Ovary (tissue), 9 donors: Measurements from ENCODE around the gene HERC4. TPM values are rescaled to one million over a fixed set of nuclear protein-coding genes. Genes with fewer than 3 reads are reported as not detected.
A peak's percentile ranks its signal among the peaks of the same experiment; 100 is the strongest.

Experiments
- DNase-seq, 5 donors: peaks; one replicate each; pipeline ENCODE4 v3.0.0-alpha.2; 2019 to 2020
- H3K27ac ChIP-seq, 2 donors: fragments of 200-600 bp; one replicate each; pipeline versions ENCODE4 v1.5.1 to v1.8.0; 2019 to 2022
- H3K27me3 ChIP-seq: fragments of 200-600 bp; one replicate; pipeline ENCODE4 v1.8.0; 2022
- H3K36me3 ChIP-seq: fragments of 200-600 bp; sonication (generic); one replicate; pipeline ENCODE4 v1.5.1; 2019
- H3K4me1 ChIP-seq: one replicate; pipeline ENCODE4 v1.8.1; 2013; ENCODE audit warnings: mild to moderate bottlenecking, moderate library complexity; ENCODE audit not compliant: insufficient read depth
- H3K4me3 ChIP-seq: fragments of 200-600 bp; sonication (generic); one replicate; pipeline ENCODE4 v1.5.1; 2017
- H3K9me3 ChIP-seq, 2 donors: fragments of 200-600 bp in 1 of 2; sonication (generic) in 1 of 2; one replicate each; pipeline versions ENCODE4 v1.5.1 to v1.8.1; 2013 to 2019; ENCODE audit warnings: mild to moderate bottlenecking in 1 of 2, moderate library complexity in 1 of 2
- EP300 ChIP-seq: sonication (generic); formaldehyde crosslinking; IDR thresholded peaks from one replicate; pipeline ENCODE4 v1.6.1; 2017; ENCODE audit warnings: antibody characterized with exemption
- POLR2A ChIP-seq: fragments of 450-650 bp; IDR thresholded peaks from one replicate; pipeline ENCODE4 v1.6.1; 2017; ENCODE audit warnings: antibody characterized with exemption, mild to moderate bottlenecking, moderate library complexity
- WGBS, 3 donors: extraction: QIAGEN DNeasy Blood & Tissue Kit in 1 of 3; methylation state at CpG; one replicate each; pipeline versions ENCODE4 v1.1.5 to v1.1.7; 2013 to 2017; 5-methylcytosine and 5-hydroxymethylcytosine counted together
- intact Hi-C, 4 donors: fragments of 100-400 bp; cut with DNase I; formaldehyde crosslinking; loops; one replicate each; pipeline versions ENCODE4 v1.11.0 to v1.15.1; 2022 to 2023
- polyA plus RNA-seq, 2 donors: library from polyadenylated mRNA; stranded (reverse); fragments of 200-250 nt in 1 of 2; fragments of 350-450 nt in 1 of 2; fragmentation: Illumina TruSeq in 1 of 2; extraction: RNeasy Lipid Tissue Mini Kit (QIAGEN cat#74804) in 1 of 2; gene quantifications; one replicate each; pipeline ENCODE4 v1.2.3, GENCODE V29; 2013 to 2014
- total RNA-seq, 7 donors: library from RNA; depleted of rRNA in 2 of 7; stranded (reverse); fragments of >200 nt in 2 of 7; fragmentation: NEBNext Ultra II Directional in 3 of 7; extraction: Animal tissue kit (Norgen Biotek cat#: 25700) in 3 of 7; gene quantifications; one replicate each; pipeline versions ENCODE4 v1.1.0 to v1.2.4, GENCODE V29; 2016 to 2023
- TF ChIP-seq, protein P1 (sequence below), 3 donors: fragments of 450-650 bp in 2 of 3; fragments of 200-600 bp in 1 of 3; IDR thresholded peaks; one replicate each; pipeline versions ENCODE4 v1.5.1 to v1.8.0; 2016 to 2022; ENCODE audit warnings: antibody characterized with exemption in 3 of 3, mild to moderate bottlenecking in 1 of 3
- donor health status: DM: no; HTN: no; CAD: no; lungs with moderate emphysema.
- donor health status: DM: no; HTN: no; CAD: no.
- donor health status: Bipolar disorder and iron deficiency.
- donor health status: DM: yes; HTN: yes; CAD: no.
- donor health status: DM: no; HTN: no; CAD: no.
- donor health status: DM: yes; HTN: yes; CAD: no.

The HERC4 gene
- total and polyA plus RNA-seq, 9 donors: 16.4 to 54.7 (median 43.5) TPM

DNA sequence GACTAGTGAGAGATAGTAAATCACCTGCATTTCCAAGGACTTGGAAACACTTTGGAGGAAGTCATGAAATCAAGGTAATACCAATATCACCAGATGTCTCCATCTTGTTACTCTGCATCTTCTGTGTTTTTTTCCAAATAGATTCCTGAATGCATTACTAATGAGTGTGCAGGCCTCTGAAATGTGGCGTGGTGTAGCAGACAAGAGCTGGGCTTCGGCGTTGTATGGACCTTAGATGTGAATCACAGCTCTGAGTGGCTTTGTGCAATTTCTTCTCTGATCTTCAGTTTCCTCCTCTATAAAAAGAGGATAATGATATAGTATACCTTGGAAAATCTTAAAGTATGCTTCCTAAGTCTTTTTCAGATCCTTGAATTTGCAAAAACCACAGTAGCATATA, 24.7 kb upstream of the HERC4 start:
- no peaks in the 10 kb centered on the region for H3K4me1 ChIP-seq
- no peaks in the 10 kb centered on the region for H3K9me3 ChIP-seq
- no peaks in the 10 kb centered on the region for H3K27me3 ChIP-seq
- no peak for TF ChIP-seq EP300
- no peak overlapping the region for H3K4me3 ChIP-seq
- intact Hi-C loops: no loop called here
- H3K36me3 ChIP-seq: no peaks in the 10 kb centered on the region
- WGBS, 3 donors: 92 to 94% (median 94%) methylated on average over 3 of the region's 3 CpGs
- no peak for DNase-seq
- no peak overlapping the region for H3K27ac ChIP-seq

DNA sequence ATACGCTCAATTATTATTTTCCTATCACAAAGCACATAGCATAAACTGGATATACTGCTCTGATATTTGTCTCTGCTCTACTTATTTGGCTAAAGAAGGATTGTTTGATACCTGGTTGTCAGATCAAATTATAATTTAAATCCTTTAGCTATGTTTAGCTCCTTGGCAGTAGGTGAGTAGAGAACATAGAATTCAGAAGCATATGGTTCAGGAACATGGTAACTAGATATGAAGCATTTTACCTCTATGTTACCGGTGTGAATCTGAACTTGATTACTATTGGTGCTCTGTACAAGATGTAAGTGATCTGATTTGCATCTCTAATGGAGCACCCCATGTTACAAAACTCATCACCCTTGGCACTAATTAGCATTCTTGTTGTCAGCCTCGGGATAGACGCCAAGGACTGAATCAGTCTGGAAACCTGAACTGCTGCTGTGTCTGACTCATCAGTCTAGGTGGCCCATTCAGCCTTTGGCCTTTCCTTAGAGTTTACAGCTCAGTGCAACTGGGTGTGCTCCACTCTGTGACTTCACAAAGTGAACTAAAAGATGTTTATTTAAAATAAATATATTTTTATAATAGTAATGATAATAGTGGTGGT, 21.9 kb upstream of the HERC4 start:
- Histone ChIP-seq H3K9me3 (no peaks in the 10 kb centered on the region), H3K4me3 (no peak overlapping the region), H3K27me3 (no peaks in the 10 kb centered on the region), H3K4me1 (no peaks in the 10 kb centered on the region), H3K27ac (no peak overlapping the region), H3K36me3 (no peaks in the 10 kb centered on the region)
- intact Hi-C loops: no loop called here
- peak in 1 of 5 donors; percentile 27 for DNase-seq
- WGBS, 3 donors: 43 to 56% (median 53%) methylated on average over 4 of the region's 4 CpGs
- TF ChIP-seq EP300: no peak
- TF ChIP-seq, protein P1, sequence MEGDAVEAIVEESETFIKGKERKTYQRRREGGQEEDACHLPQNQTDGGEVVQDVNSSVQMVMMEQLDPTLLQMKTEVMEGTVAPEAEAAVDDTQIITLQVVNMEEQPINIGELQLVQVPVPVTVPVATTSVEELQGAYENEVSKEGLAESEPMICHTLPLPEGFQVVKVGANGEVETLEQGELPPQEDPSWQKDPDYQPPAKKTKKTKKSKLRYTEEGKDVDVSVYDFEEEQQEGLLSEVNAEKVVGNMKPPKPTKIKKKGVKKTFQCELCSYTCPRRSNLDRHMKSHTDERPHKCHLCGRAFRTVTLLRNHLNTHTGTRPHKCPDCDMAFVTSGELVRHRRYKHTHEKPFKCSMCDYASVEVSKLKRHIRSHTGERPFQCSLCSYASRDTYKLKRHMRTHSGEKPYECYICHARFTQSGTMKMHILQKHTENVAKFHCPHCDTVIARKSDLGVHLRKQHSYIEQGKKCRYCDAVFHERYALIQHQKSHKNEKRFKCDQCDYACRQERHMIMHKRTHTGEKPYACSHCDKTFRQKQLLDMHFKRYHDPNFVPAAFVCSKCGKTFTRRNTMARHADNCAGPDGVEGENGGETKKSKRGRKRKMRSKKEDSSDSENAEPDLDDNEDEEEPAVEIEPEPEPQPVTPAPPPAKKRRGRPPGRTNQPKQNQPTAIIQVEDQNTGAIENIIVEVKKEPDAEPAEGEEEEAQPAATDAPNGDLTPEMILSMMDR (IDR thresholded peaks at IDR 0.05): no peak
- no peak for TF ChIP-seq POLR2A

DNA sequence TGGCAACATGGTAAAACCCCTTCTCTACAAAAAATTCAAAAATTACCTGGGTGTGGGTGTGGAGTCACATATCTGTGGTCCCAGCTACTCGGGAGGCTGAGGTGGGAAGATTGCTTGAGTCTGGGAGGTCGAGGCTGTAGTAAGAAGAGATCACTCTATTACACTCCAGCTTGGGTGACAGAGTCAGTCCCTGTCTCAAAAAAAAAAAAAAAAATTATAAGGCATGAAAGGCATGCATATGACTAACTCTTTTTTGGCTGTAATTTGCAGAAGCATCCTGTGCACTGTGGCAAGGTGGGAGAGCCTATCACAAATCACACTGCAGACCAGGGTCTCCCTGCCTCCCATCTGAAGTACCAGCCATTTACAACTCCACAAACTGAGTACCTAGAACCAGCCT, 20.1 kb upstream of the HERC4 start:
- H3K27ac ChIP-seq: no peak overlapping the region
- intact Hi-C loops: no loop called here
- no peak for TF ChIP-seq POLR2A
- TF ChIP-seq, protein P1 (IDR thresholded peaks at IDR 0.05): no peak
- TF ChIP-seq EP300: no peak
- no peaks in the 10 kb centered on the region for H3K36me3 ChIP-seq
- H3K4me3 ChIP-seq: no peak overlapping the region
- no peaks in the 10 kb centered on the region for H3K9me3 ChIP-seq
- no peaks in the 10 kb centered on the region for H3K4me1 ChIP-seq
- WGBS, 3 donors: 69 to 83% (median 81%) methylated on average over 2 of the region's 2 CpGs
- H3K27me3 ChIP-seq: no peaks in the 10 kb centered on the region
- no peak for DNase-seq

DNA sequence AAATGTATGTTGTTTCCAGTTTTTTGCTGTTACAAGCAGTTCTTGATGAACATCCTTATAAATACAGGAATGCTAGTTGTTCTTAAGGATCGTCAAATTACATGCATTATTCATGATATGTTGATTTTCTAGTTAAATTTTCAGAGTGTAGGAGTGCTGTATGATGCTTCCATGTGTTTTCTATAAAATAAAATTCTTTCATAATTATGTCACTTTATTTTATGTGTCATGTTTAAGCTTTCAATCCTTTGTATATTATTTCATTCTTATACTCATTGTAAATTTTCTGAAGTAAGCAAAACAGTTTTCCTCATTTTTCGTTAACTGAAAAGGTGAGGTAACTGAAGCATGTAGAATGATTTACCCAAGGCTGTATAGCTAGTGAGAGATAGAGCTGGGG, 17.4 kb upstream of the HERC4 start:
- no peak for TF ChIP-seq EP300
- intact Hi-C loops: no loop called here

DNA sequence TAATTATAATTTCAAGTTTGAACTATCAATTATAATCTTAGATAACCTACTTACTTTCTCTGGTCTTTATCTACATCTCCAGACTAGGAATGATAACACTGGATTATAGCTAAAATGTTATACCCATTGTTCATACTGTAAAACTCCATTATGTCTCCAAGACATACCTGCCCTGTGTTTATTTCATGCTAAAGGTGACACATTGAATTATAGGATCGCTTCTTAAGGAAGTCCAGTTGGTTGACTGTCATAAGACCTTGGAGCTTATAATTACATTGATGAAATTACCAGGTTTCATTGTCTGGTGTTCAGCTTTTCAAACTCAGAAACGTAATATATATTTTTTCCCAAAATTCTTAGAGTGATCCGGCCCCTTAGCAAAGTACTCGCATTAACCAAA, 15.5 kb upstream of the HERC4 start:
- Histone ChIP-seq H3K4me1 (no peaks in the 10 kb centered on the region), H3K27ac (no peak overlapping the region), H3K9me3 (no peaks in the 10 kb centered on the region), H3K36me3 (no peaks in the 10 kb centered on the region), H3K27me3 (no peaks in the 10 kb centered on the region), H3K4me3 (no peak overlapping the region)
- 86 to 87% (median 87%) methylated on average over 4 of the region's 4 CpGs for WGBS, 3 donors
- intact Hi-C loops: no loop called here
- DNase-seq: no peak
- TF ChIP-seq EP300 (no peak), POLR2A (no peak)
- TF ChIP-seq, protein P1 (IDR thresholded peaks at IDR 0.05): no peak

More for the DNA sequence above, 17.4 kb upstream of the HERC4 start:
- Histone ChIP-seq H3K27ac (no peak overlapping the region), H3K4me3 (no peak overlapping the region), H3K4me1 (no peaks in the 10 kb centered on the region), H3K36me3 (no peaks in the 10 kb centered on the region), H3K9me3 (no peaks in the 10 kb centered on the region), H3K27me3 (no peaks in the 10 kb centered on the region)
- WGBS, 3 donors: 92 to 95% (median 92%) methylated on average over 2 of the region's 2 CpGs
- DNase-seq: no peak
